ENCODE data around the gene PSMB8.

PSMB8 gene

DNA sequence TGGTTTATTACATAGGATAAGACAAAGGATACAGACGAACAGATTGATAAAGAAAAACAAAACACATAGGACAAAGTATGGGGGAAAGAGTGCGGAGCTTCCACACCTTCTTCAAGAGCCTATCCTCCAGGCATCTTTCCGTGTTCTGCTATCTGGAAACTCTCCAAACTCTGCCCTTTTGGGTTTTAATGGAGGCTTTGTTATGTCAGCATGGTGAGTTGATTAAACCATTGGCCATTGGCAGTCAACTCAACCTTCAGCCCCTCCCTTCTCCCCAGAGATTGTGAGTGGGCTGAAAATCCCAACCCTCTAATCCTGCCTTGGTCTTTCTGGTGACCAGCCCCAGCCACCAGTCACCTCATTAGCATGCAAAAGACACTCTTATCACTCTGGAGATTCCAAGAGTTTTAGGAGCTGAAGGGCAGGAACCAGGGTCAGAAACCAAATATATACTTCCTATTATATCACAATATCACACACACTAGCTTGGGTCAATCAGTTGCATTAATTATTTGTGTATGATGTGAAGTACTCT lies 50.9 kb downstream of the PSMB8 start:
- no peak for DNase-seq (ENCODE audit: low spot score)
